Measurements from ENCODE around the gene THADA. TPM values are rescaled to one million over a fixed set of nuclear protein-coding genes. Genes with fewer than 3 reads are reported as not detected.

Gene THADA
- total and polyA plus RNA-seq, 7 donors: 4.4 to 35.2 (median 20.2) TPM

- DNase-seq: peak; percentile 82
- H3K4me3 ChIP-seq: no peak overlapping the region
- intact Hi-C loops (cut with DNase I): loop anchor here (5.0 to 10.0 kb wide), 5 partner anchors 48 to 176 kb away; partner anchors contain the start of gene ZFP36L2
- peak overlapping the region; percentile 85 to 92 (median 86) for H3K27ac ChIP-seq
- H3K27me3 ChIP-seq: no peaks in the 10 kb centered on the region
- peaks cover 0 to 84% (median 79%) of the 10 kb centered on the region in 4 donors for H3K4me1 ChIP-seq
- TF ChIP-seq POLR2AphosphoS5 (IDR thresholded peaks at IDR 0.05) (peak; percentile 71 to 89 (median 86)), CTCF (IDR thresholded peaks at IDR 0.05) (no peak), EP300 (IDR thresholded peaks at IDR 0.05) (peak; percentile 64 to 91 (median 86))
- WGBS, 2 donors: 16 to 43% methylated on average over 1 of the region's 1 CpG
- H3K36me3 ChIP-seq: no peaks in the 10 kb centered on the region
- H3K9me3 ChIP-seq: no peaks in the 10 kb centered on the region
Observed at GRCh38 chr2:43348908-43349661, 246.8 kb downstream of the THADA start.

GRCh38 chr2:43347746-43348145, 248.1 kb downstream of the THADA start:
- Histone ChIP-seq H3K4me1 (peaks cover 0 to 96% (median 91%) of the 10 kb centered on the region in 4 donors), H3K9me3 (no peaks in the 10 kb centered on the region), H3K27me3 (no peaks in the 10 kb centered on the region), H3K27ac (peak overlapping the region; percentile 85 to 92 (median 86)), H3K4me3 (no peak overlapping the region), H3K36me3 (no peaks in the 10 kb centered on the region)
- WGBS, 2 donors: 83 to 91% methylated on average over 4 of the region's 4 CpGs
- DNase-seq: no peak
- intact Hi-C loops (cut with DNase I): loop anchor here (5.0 to 10.0 kb wide), 5 partner anchors 50 to 177 kb away; partner anchors contain the start of gene ZFP36L2
- TF ChIP-seq POLR2AphosphoS5 (IDR thresholded peaks at IDR 0.05) (no peak), CTCF (IDR thresholded peaks at IDR 0.05) (no peak)

GRCh38 chr2:43346602-43347567, 249.0 kb downstream of the THADA start:
- DNase-seq: no peak
- intact Hi-C loops (cut with DNase I): loop anchor here (5.0 to 10.0 kb wide), 5 partner anchors 50 to 178 kb away; partner anchors contain the start of gene ZFP36L2
- H3K9me3 ChIP-seq: no peaks in the 10 kb centered on the region
- no peaks in the 10 kb centered on the region for H3K36me3 ChIP-seq
- TF ChIP-seq POLR2AphosphoS5 (IDR thresholded peaks at IDR 0.05) (no peak), CTCF (IDR thresholded peaks at IDR 0.05) (no peak), POLR2A (IDR thresholded peaks at IDR 0.05) (no peak), EP300 (IDR thresholded peaks at IDR 0.05) (no peak)
- peaks cover 0 to 97% (median 96%) of the 10 kb centered on the region in 4 donors for H3K4me1 ChIP-seq
- H3K27me3 ChIP-seq: no peaks in the 10 kb centered on the region
- 89 to 92% methylated on average over 13 of the region's 13 CpGs for WGBS, 2 donors
- no peak overlapping the region for H3K4me3 ChIP-seq
- peak overlapping the region; percentile 85 to 92 (median 86) for H3K27ac ChIP-seq

- no peak overlapping the region for H3K4me3 ChIP-seq
- no peak for DNase-seq
- intact Hi-C loops (cut with DNase I): loop anchor here (5.0 to 10.0 kb wide), 5 partner anchors 51 to 179 kb away; partner anchors contain the start of gene ZFP36L2
- H3K36me3 ChIP-seq: no peaks in the 10 kb centered on the region
- H3K27ac ChIP-seq: peak overlapping the region; percentile 85 to 92 (median 86)
- no peak for TF ChIP-seq POLR2AphosphoS5 (IDR thresholded peaks at IDR 0.05)
- no peak for TF ChIP-seq POLR2A (IDR thresholded peaks at IDR 0.05)
- no peak for TF ChIP-seq CTCF (IDR thresholded peaks at IDR 0.05)
- TF ChIP-seq EP300 (IDR thresholded peaks at IDR 0.05): no peak
- H3K4me1 ChIP-seq: peaks cover 0 to 98% (median 97%) of the 10 kb centered on the region in 4 donors
- no peaks in the 10 kb centered on the region for H3K9me3 ChIP-seq
- no peaks in the 10 kb centered on the region for H3K27me3 ChIP-seq
- 95% methylated on average over 5 of the region's 5 CpGs for WGBS, 2 donors
Observed at GRCh38 chr2:43345872-43346271, 250.0 kb downstream of the THADA start.
